Fibroblast of peridontal ligament (primary cell): Measurements from ENCODE around the gene CLCN2.

Source experiments
- DNase-seq: peaks from one replicate; pipeline ENCODE4 v3.0.0-alpha.2; 2010; ENCODE audit errors: extremely low read depth

Gene CLCN2

GRCh38 chr3:184296616-184297015 lies 64.8 kb downstream of the CLCN2 start:
- DNase-seq: no peak
